OCI-LY7 (cell line): ENCODE measurements around the gene TPCN1. TPM values are rescaled to one million over a fixed set of nuclear protein-coding genes. Genes with fewer than 3 reads are reported as not detected.

Source experiments
- BruUV-seq: library from RNA; stranded (reverse); fragments of 400-500 nt; replicated peaks from 2 replicates; lab custom pipeline; 2021; lab: Mats Ljungman, UMichigan
- CTCF ChIA-PET: fragments of 300-600 bp; sonication (Branson Sonifier 250); formaldehyde crosslinking; loops from one replicate; lab custom pipeline; 2022; ENCODE audit warnings: antibody characterized with exemption; ENCODE audit not compliant: unreplicated experiment; lab: Charles Lee
- POLR2A ChIA-PET: fragments of 300-600 bp; sonication (Branson Sonifier 250); formaldehyde crosslinking; loops from one replicate; lab custom pipeline; 2022; ENCODE audit warnings: antibody characterized with exemption; lab: Charles Lee
- DNase-seq: peaks from one replicate; pipeline ENCODE4 v3.0.0-alpha.2; 2015; ENCODE audit warnings: low spot score
- H2AFZ ChIP-seq: fragments of 200-600 bp; sonication (generic), shearing (Covaris generic); 2 replicates; pipeline ENCODE4 v1.6.1; 2014; ENCODE audit warnings: mild to moderate bottlenecking, antibody characterized with exemption, low read length, moderate library complexity
- H3K27ac ChIP-seq: fragments of 200-600 bp; sonication (generic); 2 replicates; pipeline ENCODE4 v1.5.1; 2014; ENCODE audit warnings: mixed run types, low read depth, mild to moderate bottlenecking, moderate library complexity, low read length, inconsistent platforms; ENCODE audit not compliant: poor library complexity, severe bottlenecking
- H3K36me3 ChIP-seq: fragments of 200-600 bp; sonication (generic); 2 replicates; pipeline ENCODE4 v1.6.1; 2014; ENCODE audit warnings: mild to moderate bottlenecking, antibody characterized with exemption, low read length, moderate library complexity, mixed read lengths; ENCODE audit not compliant: insufficient read depth
- H3K4me1 ChIP-seq: fragments of 200-600 bp; sonication (generic); 2 replicates; pipeline ENCODE4 v1.5.1; 2014; ENCODE audit warnings: mild to moderate bottlenecking, low read length; ENCODE audit not compliant: insufficient read depth, poor library complexity, severe bottlenecking
- H3K4me2 ChIP-seq: fragments of 200-600 bp; sonication (generic); 2 replicates; pipeline ENCODE4 v1.6.1; 2014; ENCODE audit warnings: mild to moderate bottlenecking, low read length
- H3K4me3 ChIP-seq: fragments of 200-600 bp; sonication (generic); 2 replicates; pipeline ENCODE4 v1.5.1; 2014; ENCODE audit warnings: mild to moderate bottlenecking, low read depth, low read length; ENCODE audit not compliant: poor library complexity, severe bottlenecking
- H3K79me2 ChIP-seq: fragments of 200-600 bp; sonication (generic); 2 replicates; pipeline ENCODE4 v1.6.1; 2016; ENCODE audit warnings: low read depth, mild to moderate bottlenecking, low read length, moderate library complexity, mixed read lengths; ENCODE audit not compliant: insufficient read depth
- H3K9me2 ChIP-seq: fragments of 200-600 bp; sonication (generic); 2 replicates; pipeline ENCODE4 v1.6.1; 2016; ENCODE audit warnings: mild to moderate bottlenecking, low read length, mixed read lengths; ENCODE audit not compliant: insufficient read depth
- H3K9me3 ChIP-seq: fragments of 200-600 bp; sonication (generic); 2 replicates; pipeline ENCODE4 v1.6.1; 2014; ENCODE audit warnings: mild to moderate bottlenecking, mixed run types, low read length, mixed read lengths
- H4K20me1 ChIP-seq: fragments of 200-600 bp; sonication (generic); 2 replicates; pipeline ENCODE4 v1.6.1; 2014; ENCODE audit warnings: mild to moderate bottlenecking, antibody characterized with exemption, low read length, moderate library complexity, mixed read lengths; ENCODE audit not compliant: insufficient read depth
- CTCF ChIP-seq: fragments of 200-600 bp; sonication (generic); conservative IDR thresholded peaks from 2 replicates; pipeline ENCODE4 v1.5.1; 2014; ENCODE audit warnings: mild to moderate bottlenecking, antibody characterized with exemption, low read length, moderate library complexity, mixed read lengths
- EZH2phosphoT487 ChIP-seq: fragments of 200-600 bp; sonication (generic); IDR thresholded peaks from 2 replicates; pipeline ENCODE4 v1.6.1; 2018; ENCODE audit warnings: low read depth, borderline replicate concordance, mild to moderate bottlenecking, mixed run types, antibody characterized with exemption, low read length, moderate library complexity, mixed read lengths
- intact Hi-C: fragments of 100-400 bp; cut with micrococcal nuclease; formaldehyde crosslinking; loops from one replicate; pipeline ENCODE4 v1.10.0; 2022; ENCODE audit not compliant: unreplicated experiment
- total RNA-seq, 2 experiments: library from RNA; depleted of rRNA in 1 of 2; stranded (reverse); fragments of >200 nt in 1 of 2; shearing (Covaris generic) in 1 of 2; gene quantifications; 2 replicates each; pipeline ENCODE4 v1.2.3, GENCODE V29; 2014 to 2022

TPCN1 gene
- total RNA-seq, 2 experiments from 2014 or later, result 96.0 to 160 TPM

DNA sequence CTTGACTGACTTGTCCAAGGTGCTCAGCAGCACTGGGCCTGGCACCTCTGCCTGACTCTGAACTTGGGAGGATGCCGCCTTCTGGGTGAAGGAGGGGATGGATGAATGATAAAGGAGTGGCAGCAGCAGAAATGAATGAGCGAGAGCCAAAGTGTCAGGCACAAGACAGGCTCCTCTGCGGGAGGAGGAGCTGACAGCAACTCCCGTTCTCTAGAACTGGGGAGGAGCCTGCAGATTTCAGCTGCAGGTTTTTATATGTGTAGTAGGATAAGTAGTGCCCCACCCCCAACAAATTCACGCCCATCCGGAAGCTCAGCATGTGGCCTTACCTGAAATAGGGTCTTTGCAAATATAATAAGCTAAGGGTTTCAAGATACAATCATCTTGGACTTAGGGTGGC is 80.5 kb downstream of the TPCN1 start:
- no peaks in the 10 kb centered on the region for H3K9me3 ChIP-seq
- TF ChIP-seq EZH2phosphoT487 (no peak), CTCF (no peak)
- no peak overlapping the region for H3K4me2 ChIP-seq
- no peaks in the 10 kb centered on the region for H4K20me1 ChIP-seq
- no peak overlapping the region for H3K4me3 ChIP-seq
- intact Hi-C loops, result no loop called here
- BruUV-seq, result no TSS peak
- CTCF ChIA-PET, result no interaction called here
- H2AFZ ChIP-seq, result no peak overlapping the region
- DNase-seq, result no peak
- peaks cover 93% of the 10 kb centered on the region for H3K36me3 ChIP-seq
- no peaks in the 10 kb centered on the region for H3K79me2 ChIP-seq
- POLR2A ChIA-PET, result no interaction called here
- H3K27ac ChIP-seq, result no peak overlapping the region
- H3K4me1 ChIP-seq, result no peaks in the 10 kb centered on the region
- H3K9me2 ChIP-seq, result no peaks in the 10 kb centered on the region

DNA sequence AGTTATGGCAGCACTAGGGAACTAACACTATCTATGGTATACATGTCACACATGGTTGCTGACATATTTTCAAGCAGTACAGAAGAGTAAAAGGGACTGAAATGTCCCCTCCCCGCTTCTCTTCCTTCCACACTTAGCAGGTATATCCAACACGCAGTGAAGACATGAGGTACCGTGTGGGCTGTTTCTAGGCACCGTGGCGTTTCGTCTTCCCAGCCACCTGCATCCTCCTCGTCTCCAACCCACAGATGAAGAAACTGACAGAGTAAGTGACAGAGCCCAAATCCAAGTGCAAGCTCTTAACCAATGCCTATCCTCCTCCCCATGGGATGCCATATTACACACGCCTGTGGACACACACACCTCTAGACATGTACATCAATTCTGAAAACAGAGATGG is 81.2 kb downstream of the TPCN1 start:
- Histone ChIP-seq H3K9me2 (no peaks in the 10 kb centered on the region), H3K79me2 (no peaks in the 10 kb centered on the region), H4K20me1 (no peaks in the 10 kb centered on the region), H2AFZ (no peak overlapping the region), H3K27ac (no peak overlapping the region), H3K4me2 (no peak overlapping the region), H3K4me1 (no peaks in the 10 kb centered on the region), H3K9me3 (no peaks in the 10 kb centered on the region), H3K36me3 (peaks cover 92% of the 10 kb centered on the region), H3K4me3 (no peak overlapping the region)
- intact Hi-C loops, result no loop called here
- TF ChIP-seq EZH2phosphoT487 (no peak), CTCF (no peak)
- POLR2A ChIA-PET, result no interaction called here
- TSS peak; percentile 32 for BruUV-seq
- CTCF ChIA-PET, result interaction anchor here (0.6 kb wide), 1 partner anchor 1373 kb away, joined by 4 read pairs; no protein-coding TSS in a partner anchor
- DNase-seq, result no peak

DNA sequence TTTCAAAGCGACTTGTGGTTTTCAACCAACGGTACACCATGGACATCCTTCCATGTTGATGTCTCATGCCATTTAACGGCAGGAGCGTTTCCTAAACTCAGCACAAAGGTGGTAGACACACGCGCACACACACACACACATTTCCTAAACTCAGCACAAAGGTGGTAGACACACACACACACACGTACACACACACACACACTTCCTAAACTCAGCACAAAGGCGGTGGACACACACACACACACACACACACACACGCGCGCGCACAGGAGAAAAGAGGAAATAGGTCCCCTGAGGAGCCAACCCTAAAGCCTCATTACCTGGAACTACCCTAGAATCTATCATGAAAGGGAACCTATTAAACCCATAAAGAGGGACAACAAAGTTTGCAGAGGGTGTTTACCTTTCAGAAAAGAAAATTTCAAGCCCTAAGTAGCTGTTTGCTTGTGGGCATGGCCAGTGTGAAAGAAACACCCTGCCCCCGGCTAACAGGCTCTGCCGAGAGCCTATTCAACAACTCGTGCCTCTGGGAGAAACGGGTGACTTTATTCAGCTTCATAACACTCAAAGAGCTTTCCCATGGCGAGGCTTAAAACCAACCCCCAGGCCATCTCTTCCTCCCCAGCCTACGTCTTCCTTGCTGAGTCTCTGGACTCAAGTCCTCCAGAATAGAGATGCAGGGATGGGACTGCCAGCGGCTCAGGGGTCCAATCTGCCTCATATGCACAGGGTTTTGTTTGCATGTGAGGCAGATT is 81.8 kb downstream of the TPCN1 start:
- Histone ChIP-seq H3K27ac (no peak overlapping the region), H3K9me2 (no peaks in the 10 kb centered on the region), H3K79me2 (no peaks in the 10 kb centered on the region), H3K4me2 (no peak overlapping the region), H4K20me1 (no peaks in the 10 kb centered on the region), H3K36me3 (peaks cover 90% of the 10 kb centered on the region), H3K9me3 (no peaks in the 10 kb centered on the region), H2AFZ (no peak overlapping the region), H3K4me3 (no peak overlapping the region), H3K4me1 (no peaks in the 10 kb centered on the region)
- ChIA-PET POLR2A (interaction anchor here (0.6 kb wide), 1 partner anchor 124 kb away, joined by 3 read pairs; no protein-coding TSS in a partner anchor), CTCF (no interaction called here)
- intact Hi-C loops, result no loop called here
- TF ChIP-seq CTCF (no peak), EZH2phosphoT487 (no peak)
- DNase-seq, result peak; percentile 34
- BruUV-seq, result no TSS peak
